OCI-LY7 (cell line): ENCODE data around the gene PSD2.

Experiments used
- CTCF ChIP-seq: fragments of 200-600 bp; sonication (generic); conservative IDR thresholded peaks from 2 replicates; pipeline ENCODE4 v1.5.1; 2014; ENCODE audit warnings: mild to moderate bottlenecking, antibody characterized with exemption, low read length, moderate library complexity, mixed read lengths
- EZH2phosphoT487 ChIP-seq: fragments of 200-600 bp; sonication (generic); IDR thresholded peaks from 2 replicates; pipeline ENCODE4 v1.6.1; 2018; ENCODE audit warnings: low read depth, borderline replicate concordance, mild to moderate bottlenecking, mixed run types, antibody characterized with exemption, low read length, moderate library complexity, mixed read lengths

DNA sequence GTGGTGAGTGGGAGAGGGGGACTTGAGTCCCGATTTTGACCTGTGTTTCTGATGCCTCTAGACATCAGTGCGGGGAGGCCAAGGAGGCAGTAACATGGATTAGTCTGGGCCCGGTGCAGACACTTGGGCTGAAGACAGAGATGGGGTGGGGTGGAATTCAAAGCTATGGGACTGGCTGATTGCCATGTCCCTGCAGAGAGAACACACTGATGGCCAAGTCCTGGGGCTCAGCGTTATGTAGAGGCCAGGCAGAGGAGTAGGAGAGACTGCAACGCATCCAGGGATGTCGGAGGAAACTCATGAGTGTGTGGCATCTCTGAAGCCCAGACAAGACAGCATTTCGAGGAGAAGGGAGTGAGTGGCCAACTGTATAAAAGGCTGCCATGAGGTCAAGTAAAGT, 30.1 kb downstream of the PSD2 start:
- no peak for TF ChIP-seq CTCF
- TF ChIP-seq EZH2phosphoT487: no peak
